ENCODE results near the gene ITPA. TPM values are rescaled to one million over a fixed set of nuclear protein-coding genes. Genes with fewer than 3 reads are reported as not detected.
"Not testable (repeated sequence)": the region's sequence is repeated elsewhere in the genome, so short reads cannot be mapped to it uniquely, and the experiment has no call there.

ITPA gene
- total and polyA plus RNA-seq, 2 experiments from 2014 or later = 57.5 to 81.7 TPM

DNA sequence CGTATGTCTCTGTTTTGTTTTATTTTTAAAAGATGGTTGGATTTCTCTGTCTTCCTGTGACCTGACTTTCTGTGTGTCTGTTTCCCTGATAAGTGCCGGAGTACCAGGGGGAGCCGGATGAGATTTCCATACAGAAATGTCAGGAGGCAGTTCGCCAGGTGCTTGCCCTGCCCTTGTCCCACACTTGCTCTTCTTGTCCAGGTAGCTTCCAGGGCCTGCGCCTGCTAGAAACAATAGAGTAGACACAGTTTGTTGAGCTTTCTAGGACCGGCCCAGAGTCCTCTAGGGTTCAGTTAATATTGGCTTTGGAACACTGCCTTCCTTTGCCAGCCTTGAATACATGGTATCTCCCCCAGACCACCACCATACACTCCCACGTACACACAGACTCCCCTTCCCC, 3.9 kb downstream of the ITPA start (continued):
- TF ChIP-seq, protein P1, sequence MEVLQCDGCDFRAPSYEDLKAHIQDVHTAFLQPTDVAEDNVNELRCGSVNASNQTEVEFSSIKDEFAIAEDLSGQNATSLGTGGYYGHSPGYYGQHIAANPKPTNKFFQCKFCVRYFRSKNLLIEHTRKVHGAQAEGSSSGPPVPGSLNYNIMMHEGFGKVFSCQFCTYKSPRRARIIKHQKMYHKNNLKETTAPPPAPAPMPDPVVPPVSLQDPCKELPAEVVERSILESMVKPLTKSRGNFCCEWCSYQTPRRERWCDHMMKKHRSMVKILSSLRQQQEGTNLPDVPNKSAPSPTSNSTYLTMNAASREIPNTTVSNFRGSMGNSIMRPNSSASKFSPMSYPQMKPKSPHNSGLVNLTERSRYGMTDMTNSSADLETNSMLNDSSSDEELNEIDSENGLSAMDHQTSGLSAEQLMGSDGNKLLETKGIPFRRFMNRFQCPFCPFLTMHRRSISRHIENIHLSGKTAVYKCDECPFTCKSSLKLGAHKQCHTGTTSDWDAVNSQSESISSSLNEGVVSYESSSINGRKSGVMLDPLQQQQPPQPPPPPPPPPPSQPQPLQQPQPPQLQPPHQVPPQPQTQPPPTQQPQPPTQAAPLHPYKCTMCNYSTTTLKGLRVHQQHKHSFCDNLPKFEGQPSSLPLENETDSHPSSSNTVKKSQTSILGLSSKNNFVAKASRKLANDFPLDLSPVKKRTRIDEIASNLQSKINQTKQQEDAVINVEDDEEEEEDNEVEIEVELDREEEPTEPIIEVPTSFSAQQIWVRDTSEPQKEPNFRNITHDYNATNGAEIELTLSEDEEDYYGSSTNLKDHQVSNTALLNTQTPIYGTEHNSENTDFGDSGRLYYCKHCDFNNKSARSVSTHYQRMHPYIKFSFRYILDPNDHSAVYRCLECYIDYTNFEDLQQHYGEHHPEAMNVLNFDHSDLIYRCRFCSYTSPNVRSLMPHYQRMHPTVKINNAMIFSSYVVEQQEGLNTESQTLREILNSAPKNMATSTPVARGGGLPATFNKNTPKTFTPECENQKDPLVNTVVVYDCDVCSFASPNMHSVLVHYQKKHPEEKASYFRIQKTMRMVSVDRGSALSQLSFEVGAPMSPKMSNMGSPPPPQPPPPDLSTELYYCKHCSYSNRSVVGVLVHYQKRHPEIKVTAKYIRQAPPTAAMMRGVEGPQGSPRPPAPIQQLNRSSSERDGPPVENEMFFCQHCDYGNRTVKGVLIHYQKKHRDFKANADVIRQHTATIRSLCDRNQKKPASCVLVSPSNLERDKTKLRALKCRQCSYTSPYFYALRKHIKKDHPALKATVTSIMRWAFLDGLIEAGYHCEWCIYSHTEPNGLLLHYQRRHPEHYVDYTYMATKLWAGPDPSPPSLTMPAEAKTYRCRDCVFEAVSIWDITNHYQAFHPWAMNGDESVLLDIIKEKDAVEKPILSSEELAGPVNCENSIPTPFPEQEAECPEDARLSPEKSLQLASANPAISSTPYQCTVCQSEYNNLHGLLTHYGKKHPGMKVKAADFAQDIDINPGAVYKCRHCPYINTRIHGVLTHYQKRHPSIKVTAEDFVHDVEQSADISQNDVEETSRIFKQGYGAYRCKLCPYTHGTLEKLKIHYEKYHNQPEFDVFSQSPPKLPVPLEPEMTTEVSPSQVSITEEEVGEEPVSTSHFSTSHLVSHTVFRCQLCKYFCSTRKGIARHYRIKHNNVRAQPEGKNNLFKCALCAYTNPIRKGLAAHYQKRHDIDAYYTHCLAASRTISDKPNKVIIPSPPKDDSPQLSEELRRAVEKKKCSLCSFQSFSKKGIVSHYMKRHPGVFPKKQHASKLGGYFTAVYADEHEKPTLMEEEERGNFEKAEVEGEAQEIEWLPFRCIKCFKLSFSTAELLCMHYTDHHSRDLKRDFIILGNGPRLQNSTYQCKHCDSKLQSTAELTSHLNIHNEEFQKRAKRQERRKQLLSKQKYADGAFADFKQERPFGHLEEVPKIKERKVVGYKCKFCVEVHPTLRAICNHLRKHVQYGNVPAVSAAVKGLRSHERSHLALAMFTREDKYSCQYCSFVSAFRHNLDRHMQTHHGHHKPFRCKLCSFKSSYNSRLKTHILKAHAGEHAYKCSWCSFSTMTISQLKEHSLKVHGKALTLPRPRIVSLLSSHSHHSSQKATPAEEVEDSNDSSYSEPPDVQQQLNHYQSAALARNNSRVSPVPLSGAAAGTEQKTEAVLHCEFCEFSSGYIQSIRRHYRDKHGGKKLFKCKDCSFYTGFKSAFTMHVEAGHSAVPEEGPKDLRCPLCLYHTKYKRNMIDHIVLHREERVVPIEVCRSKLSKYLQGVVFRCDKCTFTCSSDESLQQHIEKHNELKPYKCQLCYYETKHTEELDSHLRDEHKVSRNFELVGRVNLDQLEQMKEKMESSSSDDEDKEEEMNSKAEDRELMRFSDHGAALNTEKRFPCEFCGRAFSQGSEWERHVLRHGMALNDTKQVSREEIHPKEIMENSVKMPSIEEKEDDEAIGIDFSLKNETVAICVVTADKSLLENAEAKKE (CRISPR knock-in tag; IDR thresholded peaks at IDR 0.05) = no peak
- TF ChIP-seq STAT1 (IDR thresholded peaks at IDR 0.05; ENCODE audit: unreplicated experiment) (no peak), NANOG (IDR thresholded peaks at IDR 0.05; ENCODE audit: borderline replicate concordance) (no peak), CREB1 (CRISPR knock-in tag; IDR thresholded peaks at IDR 0.05; ENCODE audit: low read depth) (no peak), JUNB (IDR thresholded peaks at IDR 0.05; ENCODE audit: unreplicated experiment) (no peak), ZNF331 (CRISPR knock-in tag; IDR thresholded peaks at IDR 0.05; ENCODE audit: low read depth) (no peak), EZH2phosphoT487 (IDR thresholded peaks at IDR 0.05; ENCODE audit: unreplicated experiment) (no peak), ZNF114 (CRISPR knock-in tag; IDR thresholded peaks at IDR 0.05) (no peak), POLR2AphosphoS5 (IDR thresholded peaks at IDR 0.05; ENCODE audit: low read depth) (no peak)
- TF ChIP-seq, protein P2, sequence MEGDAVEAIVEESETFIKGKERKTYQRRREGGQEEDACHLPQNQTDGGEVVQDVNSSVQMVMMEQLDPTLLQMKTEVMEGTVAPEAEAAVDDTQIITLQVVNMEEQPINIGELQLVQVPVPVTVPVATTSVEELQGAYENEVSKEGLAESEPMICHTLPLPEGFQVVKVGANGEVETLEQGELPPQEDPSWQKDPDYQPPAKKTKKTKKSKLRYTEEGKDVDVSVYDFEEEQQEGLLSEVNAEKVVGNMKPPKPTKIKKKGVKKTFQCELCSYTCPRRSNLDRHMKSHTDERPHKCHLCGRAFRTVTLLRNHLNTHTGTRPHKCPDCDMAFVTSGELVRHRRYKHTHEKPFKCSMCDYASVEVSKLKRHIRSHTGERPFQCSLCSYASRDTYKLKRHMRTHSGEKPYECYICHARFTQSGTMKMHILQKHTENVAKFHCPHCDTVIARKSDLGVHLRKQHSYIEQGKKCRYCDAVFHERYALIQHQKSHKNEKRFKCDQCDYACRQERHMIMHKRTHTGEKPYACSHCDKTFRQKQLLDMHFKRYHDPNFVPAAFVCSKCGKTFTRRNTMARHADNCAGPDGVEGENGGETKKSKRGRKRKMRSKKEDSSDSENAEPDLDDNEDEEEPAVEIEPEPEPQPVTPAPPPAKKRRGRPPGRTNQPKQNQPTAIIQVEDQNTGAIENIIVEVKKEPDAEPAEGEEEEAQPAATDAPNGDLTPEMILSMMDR (conservative IDR thresholded peaks at IDR 0.05; ENCODE audit: low read depth in 2 of 2) = no peak
- TF ChIP-seq, protein P3, sequence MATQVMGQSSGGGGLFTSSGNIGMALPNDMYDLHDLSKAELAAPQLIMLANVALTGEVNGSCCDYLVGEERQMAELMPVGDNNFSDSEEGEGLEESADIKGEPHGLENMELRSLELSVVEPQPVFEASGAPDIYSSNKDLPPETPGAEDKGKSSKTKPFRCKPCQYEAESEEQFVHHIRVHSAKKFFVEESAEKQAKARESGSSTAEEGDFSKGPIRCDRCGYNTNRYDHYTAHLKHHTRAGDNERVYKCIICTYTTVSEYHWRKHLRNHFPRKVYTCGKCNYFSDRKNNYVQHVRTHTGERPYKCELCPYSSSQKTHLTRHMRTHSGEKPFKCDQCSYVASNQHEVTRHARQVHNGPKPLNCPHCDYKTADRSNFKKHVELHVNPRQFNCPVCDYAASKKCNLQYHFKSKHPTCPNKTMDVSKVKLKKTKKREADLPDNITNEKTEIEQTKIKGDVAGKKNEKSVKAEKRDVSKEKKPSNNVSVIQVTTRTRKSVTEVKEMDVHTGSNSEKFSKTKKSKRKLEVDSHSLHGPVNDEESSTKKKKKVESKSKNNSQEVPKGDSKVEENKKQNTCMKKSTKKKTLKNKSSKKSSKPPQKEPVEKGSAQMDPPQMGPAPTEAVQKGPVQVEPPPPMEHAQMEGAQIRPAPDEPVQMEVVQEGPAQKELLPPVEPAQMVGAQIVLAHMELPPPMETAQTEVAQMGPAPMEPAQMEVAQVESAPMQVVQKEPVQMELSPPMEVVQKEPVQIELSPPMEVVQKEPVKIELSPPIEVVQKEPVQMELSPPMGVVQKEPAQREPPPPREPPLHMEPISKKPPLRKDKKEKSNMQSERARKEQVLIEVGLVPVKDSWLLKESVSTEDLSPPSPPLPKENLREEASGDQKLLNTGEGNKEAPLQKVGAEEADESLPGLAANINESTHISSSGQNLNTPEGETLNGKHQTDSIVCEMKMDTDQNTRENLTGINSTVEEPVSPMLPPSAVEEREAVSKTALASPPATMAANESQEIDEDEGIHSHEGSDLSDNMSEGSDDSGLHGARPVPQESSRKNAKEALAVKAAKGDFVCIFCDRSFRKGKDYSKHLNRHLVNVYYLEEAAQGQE (IDR thresholded peaks at IDR 0.05; ENCODE audit: unreplicated experiment) = no peak

DNA sequence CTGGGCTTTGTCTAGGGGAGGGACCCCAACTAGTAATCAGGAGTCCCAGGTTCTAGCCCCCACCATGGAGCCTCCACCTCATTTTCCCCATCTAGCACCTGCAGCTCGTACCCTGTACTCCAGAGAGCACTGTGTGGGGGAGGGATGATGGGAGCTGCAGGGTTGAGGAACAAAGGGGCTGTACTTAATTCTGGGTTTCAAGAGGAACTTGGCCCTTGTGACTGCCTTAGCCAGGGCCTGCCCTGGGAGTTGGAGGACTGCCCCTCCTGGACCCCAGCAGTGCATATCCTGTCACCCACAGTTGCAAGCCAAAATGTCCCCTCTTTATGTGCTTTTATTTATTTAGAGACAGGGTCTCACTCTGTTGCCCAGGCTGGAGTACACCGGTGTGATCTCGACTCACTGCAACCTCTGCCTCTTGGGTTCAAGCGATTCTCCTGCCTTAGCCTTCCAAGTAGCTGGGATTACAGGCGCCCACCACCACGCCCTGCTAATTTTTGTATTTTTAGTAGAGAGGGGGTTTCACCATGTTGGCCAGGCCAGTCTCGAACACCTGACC, 6.1 kb downstream of the ITPA start:
- not testable (repeated sequence) for H3K9me3 Mint-ChIP-seq; ATAC-seq; H3K9me2 ChIP-seq (ENCODE audit: insufficient read depth); DNase-seq (ENCODE audit: low spot score); H3K4me1 ChIP-seq (ENCODE audit: insufficient read depth); H3K4me1 Mint-ChIP-seq; H3F3A ChIP-seq (replicated peaks; ENCODE audit: low read depth); H3K27ac Mint-ChIP-seq; H2AFZ ChIP-seq; H3K27me3 Mint-ChIP-seq (ENCODE audit: insufficient read depth, low read depth, poor library complexity); H3K27me3 ChIP-seq (ENCODE audit: insufficient read depth); H3K4me3 ChIP-seq; H3K4me3 Mint-ChIP-seq; H3K27ac ChIP-seq (ENCODE audit: low read depth); H3K4me2 ChIP-seq
- Histone ChIP-seq H3K79me2 (replicated peaks; ENCODE audit: insufficient read depth) (peaks cover 17% of the 10 kb centered on the region), H3K36me3 (ENCODE audit: insufficient read depth) (peaks cover 11% of the 10 kb centered on the region), H4K20me1 (replicated peaks; ENCODE audit: insufficient read depth) (peaks cover 18% of the 10 kb centered on the region)
- peaks cover 38% of the 10 kb centered on the region for H3K36me3 Mint-ChIP-seq (ENCODE audit: low read depth)

All from GM23338 (cell line).